GM21717 (cell line): Measurements from ENCODE around the gene EXOC1.
"Not testable (repeated sequence)": the region's sequence is repeated elsewhere in the genome, so short reads cannot be mapped to it uniquely, and the experiment has no call there.

Source experiments
- ATAC-seq: cut with Tn5 transposase; IDR thresholded peaks from one replicate; pipeline ENCODE4 v1.9.1; 2021; ENCODE audit warnings: mild to moderate bottlenecking, moderate library complexity; ENCODE audit not compliant: unreplicated experiment

EXOC1 gene, protein sequence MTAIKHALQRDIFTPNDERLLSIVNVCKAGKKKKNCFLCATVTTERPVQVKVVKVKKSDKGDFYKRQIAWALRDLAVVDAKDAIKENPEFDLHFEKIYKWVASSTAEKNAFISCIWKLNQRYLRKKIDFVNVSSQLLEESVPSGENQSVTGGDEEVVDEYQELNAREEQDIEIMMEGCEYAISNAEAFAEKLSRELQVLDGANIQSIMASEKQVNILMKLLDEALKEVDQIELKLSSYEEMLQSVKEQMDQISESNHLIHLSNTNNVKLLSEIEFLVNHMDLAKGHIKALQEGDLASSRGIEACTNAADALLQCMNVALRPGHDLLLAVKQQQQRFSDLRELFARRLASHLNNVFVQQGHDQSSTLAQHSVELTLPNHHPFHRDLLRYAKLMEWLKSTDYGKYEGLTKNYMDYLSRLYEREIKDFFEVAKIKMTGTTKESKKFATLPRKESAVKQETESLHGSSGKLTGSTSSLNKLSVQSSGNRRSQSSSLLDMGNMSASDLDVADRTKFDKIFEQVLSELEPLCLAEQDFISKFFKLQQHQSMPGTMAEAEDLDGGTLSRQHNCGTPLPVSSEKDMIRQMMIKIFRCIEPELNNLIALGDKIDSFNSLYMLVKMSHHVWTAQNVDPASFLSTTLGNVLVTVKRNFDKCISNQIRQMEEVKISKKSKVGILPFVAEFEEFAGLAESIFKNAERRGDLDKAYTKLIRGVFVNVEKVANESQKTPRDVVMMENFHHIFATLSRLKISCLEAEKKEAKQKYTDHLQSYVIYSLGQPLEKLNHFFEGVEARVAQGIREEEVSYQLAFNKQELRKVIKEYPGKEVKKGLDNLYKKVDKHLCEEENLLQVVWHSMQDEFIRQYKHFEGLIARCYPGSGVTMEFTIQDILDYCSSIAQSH

DNA sequence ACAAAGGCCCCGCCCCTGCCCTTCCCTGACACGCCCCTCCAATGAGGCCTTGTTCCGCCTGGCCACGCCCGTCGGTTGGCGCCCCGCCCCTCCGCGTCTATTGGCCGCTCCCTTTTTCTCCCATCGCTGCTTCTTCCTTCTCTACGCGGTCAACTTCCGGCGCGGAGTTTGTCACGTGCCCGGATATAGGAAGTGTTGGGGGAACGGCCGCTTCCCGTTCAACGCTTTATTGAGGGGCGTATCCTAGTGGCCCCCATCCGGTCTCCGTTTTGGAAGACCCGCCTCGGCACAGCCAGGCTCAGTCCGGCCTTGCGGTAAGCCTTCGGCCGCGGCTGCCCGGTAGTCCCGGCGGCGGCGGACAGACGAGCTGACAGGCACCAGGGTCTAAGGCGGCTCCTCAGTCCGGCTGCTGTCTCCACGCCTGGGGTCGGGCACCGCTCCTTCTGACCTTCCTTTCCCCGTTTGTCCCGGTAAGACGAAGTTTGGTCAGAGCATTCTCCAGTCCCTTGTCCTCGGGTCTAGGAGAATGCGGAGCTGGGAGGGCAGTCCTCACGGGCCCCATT, at the start of gene EXOC1:
TSS of gene EXOC1 (plus strand) at position 165 of the 563 bp plus-strand sequence. CDS start 4,676 bp downstream, outside the sequence.
- ATAC-seq = peak; percentile 99

- ATAC-seq = no peak
Measured at GRCh38 chr4:55807556-55807955, 45.9 kb upstream of the EXOC1 start.

- ATAC-seq = no peak
Measured at GRCh38 chr4:55808186-55808585, 45.3 kb upstream of the EXOC1 start.

DNA sequence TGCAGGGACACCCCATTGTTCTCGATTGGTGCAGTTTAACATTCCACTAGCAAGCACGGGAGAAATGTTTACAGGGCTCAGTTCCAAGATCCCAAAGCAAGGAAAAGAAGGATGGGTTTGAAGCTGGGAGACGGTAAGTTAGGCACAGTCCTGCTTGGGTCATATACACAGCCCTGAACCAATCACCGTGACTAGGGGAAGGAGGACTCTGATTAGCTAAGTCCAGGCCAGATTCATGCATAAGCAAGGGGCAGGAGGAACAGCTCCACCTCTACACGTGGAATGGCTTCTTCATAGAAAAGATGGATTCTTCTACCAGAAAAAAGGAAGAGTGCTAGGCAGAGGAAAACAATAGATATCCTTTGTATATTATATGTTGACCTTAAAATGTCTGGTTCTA, 44.8 kb upstream of the EXOC1 start:
- no peak for ATAC-seq

DNA sequence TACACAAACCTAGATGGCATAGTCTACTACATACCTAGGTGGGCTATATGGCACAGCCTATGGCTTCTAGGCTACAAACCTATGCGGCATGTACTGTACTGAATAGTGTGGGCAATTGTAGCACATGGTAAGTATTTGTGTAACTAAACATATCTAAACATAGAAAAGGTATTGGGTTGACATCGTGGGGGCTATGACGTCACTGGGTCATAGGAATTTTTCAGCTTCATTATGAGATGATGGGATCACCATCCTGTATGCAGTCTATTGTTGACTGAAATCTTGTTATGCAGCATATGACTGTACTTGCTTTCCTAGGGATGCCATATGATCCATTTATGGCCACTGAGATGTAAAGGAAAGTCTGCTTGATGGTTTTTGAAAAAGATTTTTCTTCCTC, 35.8 kb upstream of the EXOC1 start:
- ATAC-seq = no peak

- ATAC-seq = no peak
Measured at GRCh38 chr4:55819634-55820033, 33.8 kb upstream of the EXOC1 start, which contains the start of gene EXOC1L. Gene EXOC1L, plus strand, starts transcription at chr4:55819790. Its CDS starts 237 bp downstream, at chr4:55820027.

DNA sequence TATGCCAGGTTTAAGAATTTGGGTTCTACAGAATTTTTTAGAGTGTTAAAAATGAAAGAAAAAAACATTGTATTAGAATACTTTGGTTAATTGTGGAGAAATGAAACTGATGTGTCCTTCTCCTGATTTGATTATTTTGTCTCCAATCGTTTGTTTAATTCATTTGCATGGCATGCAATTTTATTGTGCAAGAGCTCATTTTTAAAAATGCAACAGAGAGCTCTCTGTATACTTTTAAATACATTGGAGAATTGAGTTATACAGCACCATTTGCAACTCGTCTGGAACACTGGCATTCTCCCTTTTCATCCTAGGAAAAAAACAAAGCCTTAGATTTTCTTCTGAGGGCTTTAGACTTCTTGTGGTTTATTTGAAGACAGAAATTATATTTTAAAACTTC, 33.2 kb upstream of the EXOC1 start:
- ATAC-seq = no peak

GRCh38 chr4:55822329-55822728, 31.1 kb upstream of the EXOC1 start:
- ATAC-seq = no peak

GRCh38 chr4:55824865-55825264, 28.6 kb upstream of the EXOC1 start:
- ATAC-seq = no peak

GRCh38 chr4:55826986-55827385, 26.5 kb upstream of the EXOC1 start:
- ATAC-seq = no peak

GRCh38 chr4:55827582-55827981, 25.9 kb upstream of the EXOC1 start:
- no peak for ATAC-seq

DNA sequence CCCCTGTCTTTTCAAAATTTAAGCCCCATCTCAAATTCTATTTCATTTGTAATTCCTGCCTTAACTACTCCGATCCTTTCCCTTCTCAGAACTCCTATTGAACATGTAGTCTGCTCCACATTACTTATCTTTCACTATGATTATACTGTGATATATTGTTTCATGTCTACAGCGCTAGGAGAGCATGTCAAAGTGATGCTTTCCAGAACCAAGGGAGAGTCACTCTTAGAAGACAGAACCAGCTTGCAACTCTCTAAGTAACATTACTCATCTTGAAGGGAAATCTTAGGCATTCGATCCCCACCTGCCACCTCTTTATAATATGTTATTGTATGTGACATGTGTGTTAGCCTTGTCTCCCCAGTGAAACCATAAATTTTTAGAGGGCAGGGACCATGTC, 23.4 kb upstream of the EXOC1 start:
- ATAC-seq = no peak

DNA sequence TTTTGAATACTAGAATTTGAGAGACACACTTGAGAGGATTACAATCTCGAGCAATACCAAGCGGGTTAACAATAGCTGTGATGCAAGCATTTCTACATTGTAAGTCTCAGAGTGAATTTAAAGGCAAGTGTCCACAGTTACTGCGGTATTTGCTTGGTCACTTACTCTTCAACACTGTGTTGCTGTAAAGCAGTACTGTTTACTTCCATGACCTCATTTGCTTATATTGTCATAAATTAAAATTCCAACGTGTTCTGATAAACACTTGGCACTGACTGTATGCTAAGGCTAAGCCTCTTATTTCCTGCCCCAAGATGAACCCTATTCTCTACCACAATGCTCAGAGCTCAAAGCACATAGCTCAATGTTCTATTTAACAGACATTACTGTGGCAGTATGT, 22.7 kb upstream of the EXOC1 start:
- no peak for ATAC-seq

- no peak for ATAC-seq
Measured at GRCh38 chr4:55834086-55834795, 19.2 kb upstream of the EXOC1 start.

DNA sequence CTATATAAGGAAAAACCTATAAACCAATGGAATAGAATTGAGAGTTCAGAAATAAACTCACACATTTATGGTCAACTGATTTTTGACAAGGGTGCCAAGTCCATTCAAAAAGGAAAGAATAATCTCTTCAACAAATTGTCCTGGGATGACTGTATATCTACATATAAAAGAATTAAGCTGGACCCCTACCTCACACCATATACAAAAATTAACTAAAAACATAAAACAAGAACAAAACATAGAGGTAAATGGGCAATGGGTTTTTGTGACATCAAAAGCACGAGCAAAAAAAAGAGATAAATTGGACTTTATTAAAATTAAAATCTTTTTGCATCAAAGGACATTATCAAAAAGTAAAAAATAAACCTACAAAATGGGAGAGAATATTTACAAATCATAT, 15.5 kb upstream of the EXOC1 start:
- no peak for ATAC-seq

DNA sequence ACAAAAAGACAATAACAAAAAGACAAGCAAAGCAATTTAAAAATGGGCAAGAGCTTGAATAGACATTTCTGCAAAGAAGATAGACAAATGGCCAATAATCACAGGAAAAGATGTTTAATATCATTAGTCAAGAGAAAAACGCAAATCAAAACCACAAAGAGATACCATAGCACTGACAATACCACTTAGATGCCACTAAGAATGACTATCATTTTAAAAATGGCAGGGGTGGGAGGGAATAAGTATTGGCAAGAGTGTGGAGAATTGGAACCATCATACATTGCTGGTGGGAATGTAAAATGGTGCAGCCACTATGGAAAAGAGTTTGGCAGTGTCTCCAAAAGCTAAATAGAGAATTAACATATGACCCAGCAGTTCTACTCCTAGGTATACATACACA, 15.1 kb upstream of the EXOC1 start:
- no peak for ATAC-seq

GRCh38 chr4:55838952-55839351, 14.5 kb upstream of the EXOC1 start:
- no peak for ATAC-seq

DNA sequence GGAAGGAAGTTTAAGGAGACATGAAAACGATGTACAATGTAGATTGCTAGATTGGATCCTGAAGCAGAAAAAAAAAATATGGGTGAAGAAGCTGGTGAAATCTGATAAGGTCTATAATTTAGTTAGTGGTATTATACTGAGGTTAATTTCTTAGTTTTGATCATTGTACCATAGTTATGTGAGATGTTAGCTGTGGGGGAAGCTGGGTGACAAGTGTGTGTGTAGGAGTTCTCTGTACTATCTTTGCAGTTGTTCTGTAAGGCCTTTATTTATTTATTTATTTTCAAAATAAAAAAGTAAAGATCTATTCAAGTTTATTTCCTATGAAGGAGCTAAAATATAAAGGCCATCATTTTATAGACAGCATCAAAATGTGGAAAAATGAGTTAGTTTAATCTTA, 12.5 kb upstream of the EXOC1 start:
- no peak for ATAC-seq

- ATAC-seq = not testable (repeated sequence)
Measured at GRCh38 chr4:55841373-55842239, 11.8 kb upstream of the EXOC1 start.

- not testable (repeated sequence) for ATAC-seq
Measured at GRCh38 chr4:55842312-55842711, 11.1 kb upstream of the EXOC1 start.
